HEK293 (cell line): Measurements from ENCODE around the gene HPD.

Experiments used
- CTCF ChIA-PET: fragments of 350-600 bp; formaldehyde crosslinking; extraction: SDS; loops from one replicate; lab custom pipeline; 2021; ENCODE audit warnings: antibody characterized with exemption; lab: Yijun Ruan, JAX
- POLR2A ChIA-PET: fragments of 300-600 bp; formaldehyde crosslinking; extraction: SDS; loops from one replicate; lab custom pipeline; 2020; ENCODE audit warnings: antibody characterized with exemption, inconsistent platforms; lab: Yijun Ruan, JAX
- H3K27ac ChIP-seq: fragments of 200-500 bp; sonication (Bioruptor generic); 2 replicates; pipeline ENCODE4 v1.5.1; 2014; ENCODE audit warnings: low read depth, low read length, control low read depth, inconsistent platforms; ENCODE audit errors: extremely low read depth
- H3K36me3 ChIP-seq, 2 experiments: fragments of 200-500 bp in 1 of 2; sonication (Bioruptor generic) in 1 of 2; 1 replicate in 1 of 2; 2 replicates in 1 of 2; pipeline ENCODE4 v1.5.1; 2014 to 2017; ENCODE audit warnings: inconsistent platforms in 2 of 2, low read length in 2 of 2; ENCODE audit not compliant: control insufficient read depth in 2 of 2, insufficient read depth in 1 of 2
- H3K4me1 ChIP-seq: fragments of 200-500 bp; sonication (Bioruptor generic); 2 replicates; pipeline ENCODE4 v1.5.1; 2014; ENCODE audit warnings: mild to moderate bottlenecking, low read length, inconsistent platforms; ENCODE audit not compliant: control insufficient read depth, insufficient read depth
- H3K4me3 ChIP-seq: 2 replicates; pipeline ENCODE4 v1.5.1; 2011; ENCODE audit warnings: low read depth, mild to moderate bottlenecking, control low read depth, low read length, moderate library complexity
- H3K9me3 ChIP-seq: fragments of 200-500 bp; sonication (Bioruptor generic); 2 replicates; pipeline ENCODE4 v1.5.1; 2014; ENCODE audit warnings: low read depth, low read length, inconsistent platforms; ENCODE audit not compliant: control insufficient read depth, insufficient read depth
- FEZF1 ChIP-seq: fragments of 450-650 bp; formaldehyde crosslinking; IDR thresholded peaks from 2 replicates; pipeline ENCODE4 v1.5.1; 2016; ENCODE audit warnings: missing biosample characterization, missing genetic modification characterization
- GLI4 ChIP-seq: fragments of 450-650 bp; formaldehyde crosslinking; IDR thresholded peaks from 2 replicates; pipeline ENCODE4 v1.5.1; 2016; ENCODE audit warnings: missing biosample characterization, missing genetic modification characterization
- GLIS2 ChIP-seq: fragments of 450-650 bp; formaldehyde crosslinking; IDR thresholded peaks from 2 replicates; pipeline ENCODE4 v1.5.1; 2016; ENCODE audit warnings: missing biosample characterization, missing genetic modification characterization
- HOXC10 ChIP-seq: sonication (generic); formaldehyde crosslinking; IDR thresholded peaks from 2 replicates; pipeline ENCODE4 v1.8.1; 2023; ENCODE audit warnings: mild to moderate bottlenecking, missing genetic modification reagents
- KLF9 ChIP-seq: fragments of 450-650 bp; formaldehyde crosslinking; IDR thresholded peaks from 2 replicates; pipeline ENCODE4 v1.5.1; 2016; ENCODE audit warnings: missing biosample characterization, missing genetic modification characterization, low read depth
- ZBTB21 ChIP-seq: fragments of 450-650 bp; formaldehyde crosslinking; IDR thresholded peaks from 2 replicates; pipeline ENCODE4 v1.5.1; 2017; ENCODE audit warnings: missing biosample characterization, missing genetic modification characterization
- ZEB2 ChIP-seq: fragments of 450-650 bp; formaldehyde crosslinking; IDR thresholded peaks from 2 replicates; pipeline ENCODE4 v1.5.1; 2016; ENCODE audit warnings: missing biosample characterization, missing genetic modification characterization
- ZFHX2 ChIP-seq: fragments of 450-650 bp; formaldehyde crosslinking; conservative IDR thresholded peaks from 2 replicates; pipeline ENCODE4 v1.5.1; 2016; ENCODE audit warnings: missing biosample characterization, missing genetic modification characterization
- ZIC2 ChIP-seq: fragments of 450-650 bp; formaldehyde crosslinking; IDR thresholded peaks from 2 replicates; pipeline ENCODE4 v1.5.1; 2016; ENCODE audit warnings: missing biosample characterization, missing genetic modification characterization
- ZNF138 ChIP-seq: fragments of 450-650 bp; formaldehyde crosslinking; IDR thresholded peaks from 2 replicates; pipeline ENCODE4 v1.5.1; 2016; ENCODE audit warnings: missing biosample characterization, missing genetic modification characterization, borderline replicate concordance
- ZNF155 ChIP-seq: fragments of 450-650 bp; formaldehyde crosslinking; IDR thresholded peaks from 2 replicates; pipeline ENCODE4 v1.5.1; 2016; ENCODE audit warnings: missing biosample characterization, missing genetic modification characterization
- ZNF157 ChIP-seq: fragments of 450-650 bp; formaldehyde crosslinking; IDR thresholded peaks from 2 replicates; pipeline ENCODE4 v1.5.1; 2016; ENCODE audit warnings: missing biosample characterization, missing genetic modification characterization
- ZNF214 ChIP-seq: fragments of 450-650 bp; formaldehyde crosslinking; IDR thresholded peaks from 2 replicates; pipeline ENCODE4 v1.5.1; 2017; ENCODE audit warnings: missing biosample characterization, mild to moderate bottlenecking, missing genetic modification characterization, borderline replicate concordance
- ZNF223 ChIP-seq: fragments of 450-650 bp; formaldehyde crosslinking; IDR thresholded peaks from 2 replicates; pipeline ENCODE4 v1.5.1; 2016; ENCODE audit warnings: missing biosample characterization, missing genetic modification characterization
- ZNF350 ChIP-seq: fragments of 450-650 bp; formaldehyde crosslinking; IDR thresholded peaks from 2 replicates; pipeline ENCODE4 v1.5.0; 2017; ENCODE audit warnings: missing biosample characterization, mild to moderate bottlenecking, missing genetic modification characterization
- ZNF37A ChIP-seq: fragments of 450-650 bp; IDR thresholded peaks from 2 replicates; pipeline ENCODE4 v1.5.1; 2018; ENCODE audit warnings: missing biosample characterization, missing genetic modification characterization
- ZNF555 ChIP-seq: fragments of 450-650 bp; formaldehyde crosslinking; conservative IDR thresholded peaks from 2 replicates; pipeline ENCODE4 v1.5.1; 2017; ENCODE audit warnings: missing biosample characterization, mild to moderate bottlenecking, missing genetic modification characterization, inconsistent platforms
- ZNF600 ChIP-seq: fragments of 450-650 bp; formaldehyde crosslinking; IDR thresholded peaks from 2 replicates; pipeline ENCODE4 v1.5.1; 2016; ENCODE audit warnings: missing biosample characterization, missing genetic modification characterization
- ZNF830 ChIP-seq: fragments of 450-650 bp; IDR thresholded peaks from 2 replicates; pipeline ENCODE4 v1.5.0; 2018; ENCODE audit warnings: missing biosample characterization, missing genetic modification characterization, low read depth, mild to moderate bottlenecking, moderate library complexity
- ZNF837 ChIP-seq: fragments of 450-650 bp; formaldehyde crosslinking; IDR thresholded peaks from 2 replicates; pipeline ENCODE4 v1.5.1; 2016; ENCODE audit warnings: missing biosample characterization, missing genetic modification characterization
- ZSCAN4 ChIP-seq: fragments of 450-650 bp; formaldehyde crosslinking; IDR thresholded peaks from 2 replicates; pipeline ENCODE4 v1.5.1; 2017; ENCODE audit warnings: missing biosample characterization, missing genetic modification characterization
- TF ChIP-seq, protein P1 (sequence below): fragments of 450-650 bp; formaldehyde crosslinking; IDR thresholded peaks from 2 replicates; pipeline ENCODE4 v1.5.1; 2017; ENCODE audit warnings: missing biosample characterization, missing genetic modification characterization
- TF ChIP-seq, protein P2 (sequence below): fragments of 450-650 bp; formaldehyde crosslinking; IDR thresholded peaks from 2 replicates; pipeline ENCODE4 v1.5.1; 2016; ENCODE audit warnings: missing biosample characterization, missing genetic modification characterization

Gene HPD

DNA sequence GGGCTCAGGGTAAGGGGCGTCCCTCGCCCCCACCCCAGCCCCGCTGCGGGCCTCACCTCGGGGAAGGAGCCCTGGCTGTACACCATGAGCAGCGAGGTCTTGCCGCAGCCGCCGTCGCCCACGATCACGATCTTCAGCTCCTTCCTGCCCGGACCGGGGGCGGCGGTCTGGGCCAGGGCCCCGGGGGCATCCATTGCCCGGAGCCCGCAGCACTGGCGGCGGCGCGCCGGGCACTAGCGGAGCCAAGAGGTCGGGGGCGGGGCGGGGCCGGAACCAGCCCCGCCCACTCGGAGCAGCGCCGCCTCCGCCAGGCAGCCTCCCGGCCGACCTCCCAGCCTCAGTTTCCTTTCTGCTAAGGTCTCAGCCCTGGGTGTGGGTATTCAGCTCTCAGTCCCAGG, 65.2 kb downstream of the HPD start, which contains the start of gene RHOF:
RHOF (minus strand) TSS at position 249 of the 398 bp plus-strand sequence; CDS start at position 194, 55 bp downstream.
- CTCF ChIA-PET = interaction anchor here (0.5 to 9.8 kb wide), 37 partner anchors 14 to 311 kb away, joined by 3 to 393 read pairs (median 5); partner anchors contain the start of genes HPD, PSMD9, SETD1B and TMEM120B
- Histone ChIP-seq H3K36me3 (peaks cover 0 to 21% of the 10 kb centered on the region in 2 experiments; a peak in 1 of 3 replicates), H3K27ac (peak within 1 kb of the TSS; percentile 4; the same call in 1 of the 2 replicates), H3K9me3 (no peaks in the 10 kb centered on the region), H3K4me1 (peaks cover 11% of the 10 kb centered on the region), H3K4me3 (peak within 1 kb of the TSS; percentile 50)
- TF ChIP-seq KLF9 (tag by site-specific recombination) (0 out of 2 replicates have a peak, but pooled peaks have one; percentile 35), ZFHX2 (tag by site-specific recombination) (peak; percentile 15; the same call in 1 of the 2 replicates)
- TF ChIP-seq, protein P1, sequence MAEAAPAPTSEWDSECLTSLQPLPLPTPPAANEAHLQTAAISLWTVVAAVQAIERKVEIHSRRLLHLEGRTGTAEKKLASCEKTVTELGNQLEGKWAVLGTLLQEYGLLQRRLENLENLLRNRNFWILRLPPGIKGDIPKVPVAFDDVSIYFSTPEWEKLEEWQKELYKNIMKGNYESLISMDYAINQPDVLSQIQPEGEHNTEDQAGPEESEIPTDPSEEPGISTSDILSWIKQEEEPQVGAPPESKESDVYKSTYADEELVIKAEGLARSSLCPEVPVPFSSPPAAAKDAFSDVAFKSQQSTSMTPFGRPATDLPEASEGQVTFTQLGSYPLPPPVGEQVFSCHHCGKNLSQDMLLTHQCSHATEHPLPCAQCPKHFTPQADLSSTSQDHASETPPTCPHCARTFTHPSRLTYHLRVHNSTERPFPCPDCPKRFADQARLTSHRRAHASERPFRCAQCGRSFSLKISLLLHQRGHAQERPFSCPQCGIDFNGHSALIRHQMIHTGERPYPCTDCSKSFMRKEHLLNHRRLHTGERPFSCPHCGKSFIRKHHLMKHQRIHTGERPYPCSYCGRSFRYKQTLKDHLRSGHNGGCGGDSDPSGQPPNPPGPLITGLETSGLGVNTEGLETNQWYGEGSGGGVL (tag by site-specific recombination) = no peak
- POLR2A ChIA-PET = interaction anchor here (1.2 to 8.9 kb wide), 6 partner anchors 10 to 100 kb away, joined by 3 to 165 read pairs (median 12); partner anchors contain the start of genes PSMD9 and SETD1B

DNA sequence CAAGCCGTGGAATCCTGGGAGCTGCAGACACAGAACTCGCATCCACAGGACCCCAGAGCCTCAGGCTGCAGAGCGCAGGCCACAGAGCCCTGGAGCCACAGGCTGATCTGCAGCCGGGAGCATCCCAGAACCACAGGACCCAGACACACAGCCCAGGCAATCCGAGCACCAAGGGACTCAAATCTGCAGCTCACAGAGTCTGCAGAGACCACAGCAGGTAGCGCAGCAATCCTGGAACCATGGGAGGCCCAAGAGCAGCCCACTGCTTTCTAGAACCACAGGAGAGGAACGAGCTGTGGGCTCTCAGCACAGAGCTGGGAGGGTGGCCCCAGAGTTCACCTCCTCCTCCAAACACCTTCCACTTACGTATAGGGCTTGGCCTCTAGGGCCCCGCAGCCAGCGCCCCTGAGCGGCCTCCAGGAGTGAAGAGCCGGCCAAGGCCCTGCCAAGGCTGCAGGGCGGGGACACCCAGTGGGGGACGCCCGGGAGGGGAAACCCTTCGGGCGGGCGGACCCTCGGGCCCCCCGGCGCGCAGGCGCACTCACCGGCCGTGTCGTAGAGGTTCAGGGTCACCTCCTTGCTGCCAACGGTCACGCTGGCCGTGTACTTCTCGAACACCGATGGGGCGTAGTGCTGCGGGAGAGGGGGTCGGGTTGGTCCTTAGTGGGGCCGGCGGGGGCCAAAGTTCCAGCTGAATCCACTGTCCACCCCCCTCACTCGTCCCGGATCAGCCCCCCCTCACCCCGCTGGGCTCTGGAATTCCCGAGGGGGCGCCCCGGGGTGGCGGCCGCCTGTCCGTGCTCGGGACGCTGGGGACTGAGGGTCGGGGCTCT, 65.8 kb downstream of the HPD start:
- Histone ChIP-seq H3K36me3 (peaks cover 0 to 18% of the 10 kb centered on the region in 2 experiments; a peak in 1 of 3 replicates), H3K4me3 (peak overlapping the region; percentile 25), H3K27ac (no peak overlapping the region), H3K4me1 (peaks cover 6% of the 10 kb centered on the region), H3K9me3 (no peaks in the 10 kb centered on the region)
- CTCF ChIA-PET = interaction anchor here (0.5 to 9.8 kb wide), 17 partner anchors 13 to 312 kb away, joined by 3 to 393 read pairs (median 16); partner anchors contain the start of genes HPD, PSMD9 and SETD1B
- TF ChIP-seq GLI4 (no peak), ZNF830 (tag by site-specific recombination) (no peak), ZNF350 (no peak), ZNF600 (0 out of 2 replicates have a peak, but pooled peaks have one; percentile 51), ZNF157 (tag by site-specific recombination) (no peak), ZBTB21 (no peak), ZNF555 (no peak), ZSCAN4 (tag by site-specific recombination) (no peak), ZIC2 (peak; percentile 79), GLIS2 (tag by site-specific recombination) (0 out of 2 replicates have a peak, but pooled peaks have one; percentile 23), HOXC10 (no peak), ZNF138 (no peak), FEZF1 (tag by site-specific recombination) (no peak), ZNF37A (tag by site-specific recombination) (no peak), ZNF155 (tag by site-specific recombination) (no peak), ZEB2 (tag by site-specific recombination) (no peak), ZNF214 (tag by site-specific recombination) (no peak), ZNF837 (tag by site-specific recombination) (no peak), ZNF223 (tag by site-specific recombination) (no peak)
- TF ChIP-seq, protein P2, sequence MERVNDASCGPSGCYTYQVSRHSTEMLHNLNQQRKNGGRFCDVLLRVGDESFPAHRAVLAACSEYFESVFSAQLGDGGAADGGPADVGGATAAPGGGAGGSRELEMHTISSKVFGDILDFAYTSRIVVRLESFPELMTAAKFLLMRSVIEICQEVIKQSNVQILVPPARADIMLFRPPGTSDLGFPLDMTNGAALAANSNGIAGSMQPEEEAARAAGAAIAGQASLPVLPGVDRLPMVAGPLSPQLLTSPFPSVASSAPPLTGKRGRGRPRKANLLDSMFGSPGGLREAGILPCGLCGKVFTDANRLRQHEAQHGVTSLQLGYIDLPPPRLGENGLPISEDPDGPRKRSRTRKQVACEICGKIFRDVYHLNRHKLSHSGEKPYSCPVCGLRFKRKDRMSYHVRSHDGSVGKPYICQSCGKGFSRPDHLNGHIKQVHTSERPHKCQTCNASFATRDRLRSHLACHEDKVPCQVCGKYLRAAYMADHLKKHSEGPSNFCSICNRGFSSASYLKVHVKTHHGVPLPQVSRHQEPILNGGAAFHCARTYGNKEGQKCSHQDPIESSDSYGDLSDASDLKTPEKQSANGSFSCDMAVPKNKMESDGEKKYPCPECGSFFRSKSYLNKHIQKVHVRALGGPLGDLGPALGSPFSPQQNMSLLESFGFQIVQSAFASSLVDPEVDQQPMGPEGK (tag by site-specific recombination) = no peak
- POLR2A ChIA-PET = interaction anchor here (1.4 to 8.9 kb wide), 4 partner anchors 11 to 99 kb away, joined by 4 to 165 read pairs (median 12); partner anchors contain the start of gene SETD1B
